ENCODE data around the gene FCHSD2.
"Not testable (repeated sequence)": the region's sequence is repeated elsewhere in the genome, so short reads cannot be mapped to it uniquely, and the experiment has no call there.

FCHSD2 gene

GRCh38 chr11:73070653-73071052, 71.5 kb downstream of the FCHSD2 start:
- ChIA-PET POLR2A (no interaction called here), CTCF (no interaction called here)
- no peak for DNase-seq (ENCODE audit: extremely low spot score)
- TF ChIP-seq CTCF (IDR thresholded peaks at IDR 0.05; ENCODE audit: control extremely low read depth, extremely low read depth, low read depth, missing control alignments): no peak

GRCh38 chr11:73061857-73062424, 80.2 kb downstream of the FCHSD2 start:
- POLR2A ChIA-PET: interaction anchor here (1.2 kb wide), 1 partner anchor 48 kb away, joined by 3 read pairs; no protein-coding TSS in a partner anchor
- DNase-seq (ENCODE audit: extremely low spot score); CTCF ChIA-PET: not testable (repeated sequence)

- POLR2A ChIA-PET: interaction anchor here (1.2 kb wide), 1 partner anchor 48 kb away, joined by 3 read pairs; no protein-coding TSS in a partner anchor
- DNase-seq (ENCODE audit: extremely low spot score); CTCF ChIA-PET: not testable (repeated sequence)
These were observed 80.7 kb downstream of the FCHSD2 start for GRCh38 chr11:73061434-73061833.

GRCh38 chr11:73059915-73060314, 82.2 kb downstream of the FCHSD2 start:
- no peak for DNase-seq (ENCODE audit: extremely low spot score)
- CTCF ChIA-PET: no interaction called here
- POLR2A ChIA-PET: no interaction called here
- no peak for TF ChIP-seq CTCF (IDR thresholded peaks at IDR 0.05; ENCODE audit: control extremely low read depth, extremely low read depth, low read depth, missing control alignments)

- CTCF ChIA-PET: interaction anchor here (0.7 to 1.1 kb wide), 3 partner anchors 11 to 266 kb away, joined by 3 to 4 read pairs (median 3); no protein-coding TSS in a partner anchor
- DNase-seq (ENCODE audit: extremely low spot score): no peak
- POLR2A ChIA-PET: no interaction called here
- TF ChIP-seq CTCF (IDR thresholded peaks at IDR 0.05; ENCODE audit: control extremely low read depth, extremely low read depth, low read depth, missing control alignments): no peak
These were observed 83.0 kb downstream of the FCHSD2 start for GRCh38 chr11:73058989-73059674.

- ChIA-PET CTCF (no interaction called here), POLR2A (no interaction called here)
- TF ChIP-seq CTCF (IDR thresholded peaks at IDR 0.05; ENCODE audit: control extremely low read depth, extremely low read depth, low read depth, missing control alignments): no peak
- DNase-seq (ENCODE audit: extremely low spot score): no peak
These were observed 86.3 kb downstream of the FCHSD2 start for GRCh38 chr11:73055655-73056354.

- CTCF ChIA-PET: interaction anchor here (0.7 kb wide), 1 partner anchor 8 kb away, joined by 3 read pairs; no protein-coding TSS in a partner anchor
- POLR2A ChIA-PET: no interaction called here
- no peak for DNase-seq (ENCODE audit: extremely low spot score)
- no peak for TF ChIP-seq CTCF (IDR thresholded peaks at IDR 0.05; ENCODE audit: control extremely low read depth, extremely low read depth, low read depth, missing control alignments)
These were observed 87.1 kb downstream of the FCHSD2 start for GRCh38 chr11:73055002-73055401.

All from GM10248 (cell line).